ENCODE measurements around the gene CGB2.
A peak's percentile ranks its signal among the peaks of the same experiment; 100 is the strongest.
"Not testable (repeated sequence)": the region's sequence is repeated elsewhere in the genome, so short reads cannot be mapped to it uniquely, and the experiment has no call there.

CGB2 gene

GRCh38 chr19:49019242-49019932 lies 12.3 kb upstream of the CGB2 start:
- TF ChIP-seq CTCF (IDR thresholded peaks at IDR 0.05; ENCODE audit: control extremely low read depth, extremely low read depth, low read depth, missing control alignments): peak; percentile 5
- peak; percentile 84 for DNase-seq (ENCODE audit: extremely low spot score)
- ChIA-PET POLR2A (interaction anchor here (1.0 to 1.2 kb wide), 2 partner anchors 20 to 76 kb away, joined by 3 read pairs; no protein-coding TSS in a partner anchor), CTCF (interaction anchor here (0.6 to 3.6 kb wide), 10 partner anchors 11 to 306 kb away, joined by 3 to 28 read pairs (median 3); partner anchors contain the start of genes CGB2, GYS1 and RUVBL2)

GRCh38 chr19:49020342-49020741 lies 11.3 kb upstream of the CGB2 start:
- CTCF ChIA-PET: interaction anchor here (1.2 to 3.6 kb wide), 6 partner anchors 20 to 307 kb away, joined by 3 to 28 read pairs (median 4); partner anchors contain the start of gene RUVBL2
- POLR2A ChIA-PET: interaction anchor here (0.6 kb wide), 1 partner anchor 27 kb away, joined by 3 read pairs; the partner anchor contains the start of gene GYS1
- no peak for DNase-seq (ENCODE audit: extremely low spot score)
- no peak for TF ChIP-seq CTCF (IDR thresholded peaks at IDR 0.05; ENCODE audit: control extremely low read depth, extremely low read depth, low read depth, missing control alignments)

GRCh38 chr19:49020931-49021895 lies 10.5 kb upstream of the CGB2 start:
- no peak for DNase-seq (ENCODE audit: extremely low spot score)
- ChIA-PET CTCF (interaction anchor here (1.2 to 1.8 kb wide), 3 partner anchors 23 to 48 kb away, joined by 3 to 7 read pairs (median 4); partner anchors contain the start of gene RUVBL2), POLR2A (no interaction called here)
- TF ChIP-seq CTCF (IDR thresholded peaks at IDR 0.05; ENCODE audit: control extremely low read depth, extremely low read depth, low read depth, missing control alignments): no peak

- DNase-seq (ENCODE audit: extremely low spot score): no peak
- CTCF ChIA-PET: interaction anchor here (1.8 kb wide), 1 partner anchor 29 kb away, joined by 7 read pairs; the partner anchor contains the start of gene RUVBL2
- POLR2A ChIA-PET: no interaction called here
- no peak for TF ChIP-seq CTCF (IDR thresholded peaks at IDR 0.05; ENCODE audit: control extremely low read depth, extremely low read depth, low read depth, missing control alignments)
Observed at GRCh38 chr19:49022116-49022515, 9.6 kb upstream of the CGB2 start.

GRCh38 chr19:49024233-49024632 lies 7.5 kb upstream of the CGB2 start, which contains the start of gene CGB3:
CGB3 (minus strand) TSS chr19:49024333; CDS start chr19:49023971, 362 bp downstream.
- DNase-seq (ENCODE audit: extremely low spot score); CTCF ChIA-PET; POLR2A ChIA-PET: not testable (repeated sequence)

GRCh38 chr19:49025088-49025487 lies 6.6 kb upstream of the CGB2 start:
- DNase-seq (ENCODE audit: extremely low spot score); POLR2A ChIA-PET; CTCF ChIA-PET: not testable (repeated sequence)

GRCh38 chr19:49025599-49025998 lies 6.1 kb upstream of the CGB2 start:
- DNase-seq (ENCODE audit: extremely low spot score); CTCF ChIA-PET; POLR2A ChIA-PET: not testable (repeated sequence)

GRCh38 chr19:49028686-49029085 lies 3.0 kb upstream of the CGB2 start:
- CTCF ChIA-PET; DNase-seq (ENCODE audit: extremely low spot score); POLR2A ChIA-PET: not testable (repeated sequence)

GRCh38 chr19:49029749-49030148 lies 1.9 kb upstream of the CGB2 start:
- CTCF ChIA-PET; POLR2A ChIA-PET; DNase-seq (ENCODE audit: extremely low spot score): not testable (repeated sequence)

GRCh38 chr19:49030323-49030722 lies 1.4 kb upstream of the CGB2 start:
- DNase-seq (ENCODE audit: extremely low spot score); POLR2A ChIA-PET; CTCF ChIA-PET: not testable (repeated sequence)
